CD14-positive monocyte (primary cell): Measurements from ENCODE around the gene ARHGAP45. TPM values are rescaled to one million over a fixed set of nuclear protein-coding genes. Genes with fewer than 3 reads are reported as not detected.

Experiments
- DNase-seq, 3 donors: peaks; one replicate each; pipeline ENCODE4 v3.0.0-alpha.2; 2011 to 2022
- H2AFZ ChIP-seq: 2 replicates; pipeline ENCODE4 v1.6.0; 2012; ENCODE audit warnings: mild to moderate bottlenecking, low read depth, low read length, inconsistent platforms; ENCODE audit not compliant: insufficient read depth, poor library complexity, severe bottlenecking
- H3K27ac ChIP-seq, 2 donors: 1 replicate in 1 of 2; 2 replicates in 1 of 2; pipeline ENCODE4 v1.5.1; 2012 to 2013; ENCODE audit warnings: low read length in 2 of 2, control low read depth in 1 of 2, inconsistent platforms in 1 of 2, low read depth in 1 of 2, mild to moderate bottlenecking in 1 of 2
- H3K27me3 ChIP-seq, 2 donors: one replicate each; pipeline versions ENCODE4 v1.6.0 to v1.6.1; 2011 to 2013; ENCODE audit warnings: low read length in 2 of 2; ENCODE audit not compliant: control insufficient read depth in 2 of 2, insufficient read depth in 2 of 2
- H3K36me3 ChIP-seq, 2 donors: replicated peaks in 1 of 2; 1 replicate in 1 of 2; 2 replicates in 1 of 2; pipeline versions ENCODE4 v1.5.1 to v1.6.1; 2012 to 2013; ENCODE audit warnings: low read length in 2 of 2, control low read depth in 1 of 2, inconsistent platforms in 1 of 2, mild to moderate bottlenecking in 1 of 2; ENCODE audit not compliant: insufficient read depth in 2 of 2, control insufficient read depth in 1 of 2
- H3K4me1 ChIP-seq, 2 donors: 1 replicate in 1 of 2; 2 replicates in 1 of 2; pipeline versions ENCODE4 v1.5.1 to v1.6.1; 2012 to 2013; ENCODE audit warnings: low read length in 2 of 2, control low read depth in 1 of 2, inconsistent platforms in 1 of 2, mild to moderate bottlenecking in 1 of 2, moderate library complexity in 1 of 2; ENCODE audit not compliant: insufficient read depth in 2 of 2, control insufficient read depth in 1 of 2
- H3K4me2 ChIP-seq: replicated peaks from 2 replicates; pipeline ENCODE3; 2012; ENCODE audit warnings: low read length, moderate library complexity, mild to moderate bottlenecking; ENCODE audit not compliant: poor library complexity, severe bottlenecking; ENCODE audit errors: extremely low read depth
- H3K4me3 ChIP-seq, 3 experiments: fragments of 200-600 bp in 1 of 3; sonication (generic) in 1 of 3; replicated peaks in 1 of 3; 1 replicate in 2 of 3; 2 replicates in 1 of 3; pipeline ENCODE4 v1.5.1; 2011 to 2013; ENCODE audit warnings: low read length in 3 of 3, mild to moderate bottlenecking in 3 of 3, control low read depth in 2 of 3, low read depth in 2 of 3, inconsistent platforms in 1 of 3, moderate library complexity in 1 of 3
- H3K79me2 ChIP-seq: 2 replicates; pipeline ENCODE4 v1.6.0; 2012; ENCODE audit warnings: mild to moderate bottlenecking, control low read depth, inconsistent platforms, low read length, moderate library complexity; ENCODE audit not compliant: insufficient read depth
- H3K9ac ChIP-seq: 2 replicates; pipeline ENCODE4 v1.6.0; 2017; ENCODE audit warnings: low read length, mild to moderate bottlenecking; ENCODE audit not compliant: insufficient read depth, poor library complexity, severe bottlenecking
- H3K9me3 ChIP-seq, 2 donors: replicated peaks in 1 of 2; 1 replicate in 1 of 2; 2 replicates in 1 of 2; pipeline versions ENCODE4 v1.5.1 to v1.6.1; 2012 to 2013; ENCODE audit warnings: low read length in 2 of 2, control low read depth in 1 of 2; ENCODE audit not compliant: control insufficient read depth in 1 of 2, insufficient read depth in 1 of 2
- H4K20me1 ChIP-seq: 2 replicates; pipeline ENCODE4 v1.6.0; 2012; ENCODE audit warnings: mild to moderate bottlenecking, low read length, control low read depth, moderate library complexity; ENCODE audit not compliant: insufficient read depth
- H3K27ac Mint-ChIP-seq, 7 donors: one replicate each; pipeline ENCODE4 v1.8.0; 2020; ENCODE audit warnings: mild to moderate bottlenecking in 7 of 7, mixed read lengths in 7 of 7, moderate library complexity in 6 of 7, inconsistent platforms in 2 of 7
- H3K27me3 Mint-ChIP-seq, 3 donors: one replicate each; pipeline ENCODE4 v1.8.0; 2021 to 2022; ENCODE audit warnings: low read depth in 3 of 3, mild to moderate bottlenecking in 3 of 3, mixed read lengths in 3 of 3, moderate library complexity in 3 of 3, inconsistent platforms in 1 of 3
- H3K36me3 Mint-ChIP-seq, 2 donors: one replicate each; pipeline ENCODE4 v1.8.0; 2020; ENCODE audit warnings: mixed read lengths in 2 of 2, inconsistent platforms in 1 of 2, mild to moderate bottlenecking in 1 of 2
- H3K4me1 Mint-ChIP-seq: one replicate; pipeline ENCODE4 v1.8.0; 2020; ENCODE audit warnings: mild to moderate bottlenecking, mixed read lengths
- H3K4me3 Mint-ChIP-seq, 2 donors: one replicate each; pipeline ENCODE4 v1.8.0; 2020; ENCODE audit warnings: mild to moderate bottlenecking in 2 of 2, mixed read lengths in 2 of 2, moderate library complexity in 1 of 2
- H3K9me3 Mint-ChIP-seq, 7 donors: one replicate each; pipeline ENCODE4 v1.8.0; 2020 to 2022; ENCODE audit warnings: mixed read lengths in 7 of 7, mild to moderate bottlenecking in 6 of 7, moderate library complexity in 6 of 7, inconsistent platforms in 2 of 7
- CTCF ChIP-seq: fragments of 200-600 bp; IDR thresholded peaks from one replicate; pipeline ENCODE4 v1.8.0; 2022; ENCODE audit warnings: antibody characterized with exemption, mild to moderate bottlenecking
- WGBS: methylation state at CpG from one replicate; pipeline ENCODE4 v1.1.5; 2013; ENCODE audit warnings: missing lambda C conversion rate; ENCODE audit not compliant: insufficient coverage; 5-methylcytosine and 5-hydroxymethylcytosine counted together
- intact Hi-C, 2 donors: fragments of 100-400 bp; cut with micrococcal nuclease; formaldehyde crosslinking; loops; one replicate each; pipeline versions ENCODE4 v1.15.0 to v1.15.1; 2023
- polyA plus RNA-seq, 3 donors: library from polyadenylated mRNA; depleted of rRNA in 1 of 3; unstranded in 2 of 3; stranded (reverse) in 1 of 3; fragments of 300-500 nt in 2 of 3; fragments of >200 nt in 1 of 3; fragmentation: Illumina TruSeq in 2 of 3; gene quantifications; 1 replicate in 2 of 3; 2 replicates in 1 of 3; pipeline ENCODE4 v1.2.3, GENCODE V29; 2012 to 2021

The ARHGAP45 gene
- polyA plus RNA-seq, 3 donors = 108 to 308 (median 137) TPM

GRCh38 chr19:1073063-1073955 lies 6.3 kb downstream of the ARHGAP45 start:
- no peak for TF ChIP-seq CTCF
- H3K9ac ChIP-seq = no peak overlapping the region
- H3K4me2 ChIP-seq = peak overlapping the region; percentile 69
- H3K4me1 Mint-ChIP-seq = peaks cover 70% of the 10 kb centered on the region
- peak overlapping the region in 5 of 7 donors; percentile 50 to 83 (median 62) for H3K27ac Mint-ChIP-seq
- 89% methylated on average over 12 of the region's 30 CpGs for WGBS
- H3K4me3 ChIP-seq = peak overlapping the region in 1 of 3 experiments; percentile 59
- H3K9me3 ChIP-seq = no peaks in the 10 kb centered on the region
- H3K79me2 ChIP-seq = peaks cover 95% of the 10 kb centered on the region
- intact Hi-C loops = loop anchor here in 1 of 2 donors (2.0 to 5.0 kb wide), 2 partner anchors 13 to 36 kb away; no protein-coding TSS in a partner anchor
- H3K27me3 ChIP-seq = no peaks in the 10 kb centered on the region
- H3K4me1 ChIP-seq = peaks cover 80 to 94% of the 10 kb centered on the region in 2 donors
- peaks cover 48 to 83% of the 10 kb centered on the region in 2 donors for H3K36me3 Mint-ChIP-seq
- no peak for DNase-seq
- peaks cover 0 to 1% (median 0%) of the 10 kb centered on the region in 3 donors for H3K27me3 Mint-ChIP-seq
- no peaks in the 10 kb centered on the region for H3K9me3 Mint-ChIP-seq
- H3K36me3 ChIP-seq = peaks cover 62 to 65% of the 10 kb centered on the region in 2 donors
- H3K4me3 Mint-ChIP-seq = no peak overlapping the region
- no peak overlapping the region for H2AFZ ChIP-seq
- H3K27ac ChIP-seq = peak overlapping the region in 1 of 2 donors; percentile 33
- peaks cover 95% of the 10 kb centered on the region for H4K20me1 ChIP-seq

DNA sequence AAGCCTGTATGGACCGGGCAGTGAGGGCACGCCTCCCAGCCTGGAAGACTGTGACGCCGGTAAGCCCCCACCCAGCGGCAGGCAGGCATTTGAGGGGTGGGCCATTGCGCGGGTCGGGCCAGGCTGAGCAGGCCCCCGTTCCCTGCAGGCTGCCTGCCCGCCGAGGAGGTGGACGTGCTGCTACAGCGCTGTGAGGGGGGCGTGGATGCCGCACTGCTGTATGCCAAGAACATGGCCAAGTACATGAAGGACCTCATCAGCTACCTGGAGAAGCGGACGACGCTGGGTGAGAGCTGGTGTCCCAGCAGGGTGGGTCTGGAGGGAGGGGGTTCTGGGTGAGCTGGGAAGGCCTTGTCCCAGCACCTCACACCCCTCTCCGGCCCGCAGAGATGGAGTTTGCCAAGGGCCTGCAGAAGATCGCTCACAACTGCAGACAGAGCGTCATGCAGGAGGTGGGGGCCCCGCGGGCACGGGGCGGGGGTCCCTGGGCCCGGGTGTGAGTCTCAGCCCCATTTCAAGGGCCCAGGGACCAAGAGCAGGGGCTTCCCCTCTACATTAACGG lies 7.1 kb downstream of the ARHGAP45 start:
- H3K9ac ChIP-seq = peak overlapping the region; percentile 8
- no peaks in the 10 kb centered on the region for H3K9me3 Mint-ChIP-seq

More for the DNA sequence above, 7.1 kb downstream of the ARHGAP45 start:
- WGBS = 69% methylated on average over 20 of the region's 28 CpGs
- H3K4me2 ChIP-seq = peak overlapping the region; percentile 69
- Mint-ChIP-seq H3K36me3 (peaks cover 45 to 84% of the 10 kb centered on the region in 2 donors), H3K27ac (peak overlapping the region in 6 of 7 donors; percentile 56 to 90 (median 74)), H3K4me3 (peak overlapping the region; percentile 57 to 76), H3K27me3 (peaks cover 0 to 1% (median 0%) of the 10 kb centered on the region in 3 donors), H3K4me1 (peaks cover 64% of the 10 kb centered on the region)
- peaks cover 94% of the 10 kb centered on the region for H3K79me2 ChIP-seq
- TF ChIP-seq CTCF = no peak
- H3K4me1 ChIP-seq = peaks cover 72 to 87% of the 10 kb centered on the region in 2 donors
- intact Hi-C loops = loop anchor here in 1 of 2 donors (2.0 to 5.0 kb wide), 2 partner anchors 13 to 37 kb away; no protein-coding TSS in a partner anchor
- peak overlapping the region in 1 of 3 experiments; percentile 59 for H3K4me3 ChIP-seq
- H4K20me1 ChIP-seq = peaks cover 95% of the 10 kb centered on the region
- H3K27me3 ChIP-seq = no peaks in the 10 kb centered on the region
- no peak overlapping the region for H2AFZ ChIP-seq
- H3K36me3 ChIP-seq = peaks cover 66 to 70% of the 10 kb centered on the region in 2 donors
- H3K27ac ChIP-seq = peak overlapping the region; percentile 33 to 36
- H3K9me3 ChIP-seq = no peaks in the 10 kb centered on the region
- DNase-seq = no peak
